Measurements from ENCODE around the gene CAPN12.
"Not testable (repeated sequence)": the region's sequence is repeated elsewhere in the genome, so short reads cannot be mapped to it uniquely, and the experiment has no call there.

GRCh38 chr19:38791451-38792064, 47.3 kb upstream of the CAPN12 start:
- TF ChIP-seq CTCF (conservative IDR thresholded peaks at IDR 0.05; ENCODE audit: low read length); EZH2phosphoT487 (IDR thresholded peaks at IDR 0.05; ENCODE audit: borderline replicate concordance, low read depth, low read length): not testable (repeated sequence)
